Superior temporal gyrus (tissue), 1 donor: Measurements from ENCODE around the gene FAM3D.

Source experiments
- DNase-seq: peaks from one replicate; pipeline ENCODE4 v3.0.0-alpha.2; 2016; ENCODE audit errors: extremely low spot score

FAM3D gene

GRCh38 chr3:58594117-58594516 lies 72.5 kb downstream of the FAM3D start:
- no peak for DNase-seq

- DNase-seq = no peak
Observed at GRCh38 chr3:58591517-58592510, 74.8 kb downstream of the FAM3D start.

- no peak for DNase-seq
Observed at GRCh38 chr3:58588030-58588614, 78.5 kb downstream of the FAM3D start.

- DNase-seq = no peak
Observed at GRCh38 chr3:58586776-58587192, 79.8 kb downstream of the FAM3D start.

GRCh38 chr3:58585994-58586393 lies 80.6 kb downstream of the FAM3D start:
- no peak for DNase-seq

- peak; percentile 79 for DNase-seq
Observed at GRCh38 chr3:58585005-58585786, 81.4 kb downstream of the FAM3D start.

- no peak for DNase-seq
Observed at GRCh38 chr3:58584690-58585004, 81.9 kb downstream of the FAM3D start.
